ENCODE results near the gene TSPAN13.

Gene TSPAN13

GRCh38 chr7:16732828-16733227 lies 20.7 kb upstream of the TSPAN13 start:
- Histone ChIP-seq H3K18ac (ENCODE audit: low read length) (no peak overlapping the region), H3K4me3 (ENCODE audit: low read depth, low read length) (no peak overlapping the region), H4K91ac (ENCODE audit: low read depth, low read length) (no peak overlapping the region), H3K79me2 (ENCODE audit: control insufficient read depth, insufficient read depth, low read length, poor library complexity) (no peaks in the 10 kb centered on the region), H2BK120ac (ENCODE audit: insufficient read depth, low read length, poor library complexity) (no peak overlapping the region), H3K4me2 (ENCODE audit: low read length) (no peak overlapping the region), H2AFZ (ENCODE audit: insufficient read depth, low read length, poor library complexity) (no peak overlapping the region), H3K9ac (ENCODE audit: low read length) (no peak overlapping the region), H3K4me1 (ENCODE audit: control insufficient read depth in 1 of 2, insufficient read depth in 2 of 2, low read length in 2 of 2) (peaks cover 3 to 6% of the 10 kb centered on the region in 2 experiments), H4K12ac (ENCODE audit: low read depth, low read length) (no peak overlapping the region), H3K14ac (ENCODE audit: low read length) (no peak overlapping the region), H4K8ac (ENCODE audit: low read depth, low read length) (no peak overlapping the region), H3K9me3 (ENCODE audit: insufficient read depth, low read depth, low read length) (no peaks in the 10 kb centered on the region), H3K27ac (ENCODE audit: low read depth, low read length) (no peak overlapping the region), H3K27me3 (ENCODE audit: insufficient read depth, low read length) (no peaks in the 10 kb centered on the region), H3K23ac (ENCODE audit: low read length) (no peak overlapping the region), H3K79me1 (ENCODE audit: low read length) (no peaks in the 10 kb centered on the region), H2BK12ac (ENCODE audit: low read length) (no peak overlapping the region), H3K4ac (ENCODE audit: low read depth, low read length) (no peak overlapping the region), H2AK5ac (ENCODE audit: low read length) (no peak overlapping the region), H2BK5ac (ENCODE audit: low read depth, low read length, poor library complexity) (no peak overlapping the region), H3K36me3 (ENCODE audit: control insufficient read depth in 1 of 2, insufficient read depth in 2 of 2, low read length in 2 of 2) (peaks cover 0 to 4% of the 10 kb centered on the region in 2 experiments)
- no CpG with 5 or more reads among the region's 4 CpGs for WGBS (ENCODE audit: extremely low coverage, insufficient coverage, insufficient read length)
- no peak for DNase-seq

GRCh38 chr7:16734148-16734726 lies 19.3 kb upstream of the TSPAN13 start:
- no peaks in the 10 kb centered on the region for H3K79me2 ChIP-seq (ENCODE audit: control insufficient read depth, insufficient read depth, low read length, poor library complexity)
- no peak for DNase-seq
- H3K27ac ChIP-seq (ENCODE audit: low read depth, low read length): no peak overlapping the region
- H3K79me1 ChIP-seq (ENCODE audit: low read length): no peaks in the 10 kb centered on the region
- no peak overlapping the region for H2BK120ac ChIP-seq (ENCODE audit: insufficient read depth, low read length, poor library complexity)
- H3K14ac ChIP-seq (ENCODE audit: low read length): no peak overlapping the region
- H3K36me3 ChIP-seq (ENCODE audit: control insufficient read depth in 1 of 2, insufficient read depth in 2 of 2, low read length in 2 of 2): peaks cover 0 to 2% of the 10 kb centered on the region in 2 experiments
- no CpG with 5 or more reads among the region's 7 CpGs for WGBS (ENCODE audit: extremely low coverage, insufficient coverage, insufficient read length)
- H3K9me3 ChIP-seq (ENCODE audit: insufficient read depth, low read depth, low read length): no peaks in the 10 kb centered on the region
- peaks cover 3 to 6% of the 10 kb centered on the region in 2 experiments for H3K4me1 ChIP-seq (ENCODE audit: control insufficient read depth in 1 of 2, insufficient read depth in 2 of 2, low read length in 2 of 2)
- no peak overlapping the region for H3K4me3 ChIP-seq (ENCODE audit: low read depth, low read length)
- no peak overlapping the region for H2AFZ ChIP-seq (ENCODE audit: insufficient read depth, low read length, poor library complexity)
- no peak overlapping the region for H3K23ac ChIP-seq (ENCODE audit: low read length)
- H4K91ac ChIP-seq (ENCODE audit: low read depth, low read length): no peak overlapping the region
- no peak overlapping the region for H3K4me2 ChIP-seq (ENCODE audit: low read length)
- H3K27me3 ChIP-seq (ENCODE audit: insufficient read depth, low read length): no peaks in the 10 kb centered on the region
- no peak overlapping the region for H4K12ac ChIP-seq (ENCODE audit: low read depth, low read length)
- H2BK5ac ChIP-seq (ENCODE audit: low read depth, low read length, poor library complexity): no peak overlapping the region
- no peak overlapping the region for H2BK12ac ChIP-seq (ENCODE audit: low read length)
- no peak overlapping the region for H3K18ac ChIP-seq (ENCODE audit: low read length)
- H2AK5ac ChIP-seq (ENCODE audit: low read length): no peak overlapping the region
- H3K4ac ChIP-seq (ENCODE audit: low read depth, low read length): no peak overlapping the region
- H3K9ac ChIP-seq (ENCODE audit: low read length): no peak overlapping the region
- H4K8ac ChIP-seq (ENCODE audit: low read depth, low read length): no peak overlapping the region

- no peak overlapping the region for H3K4ac ChIP-seq (ENCODE audit: low read depth, low read length)
- no CpG with 5 or more reads among the region's 4 CpGs for WGBS (ENCODE audit: extremely low coverage, insufficient coverage, insufficient read length)
- no peak overlapping the region for H3K18ac ChIP-seq (ENCODE audit: low read length)
- H2AFZ ChIP-seq (ENCODE audit: insufficient read depth, low read length, poor library complexity): no peak overlapping the region
- no peak overlapping the region for H3K14ac ChIP-seq (ENCODE audit: low read length)
- no peak overlapping the region for H2BK120ac ChIP-seq (ENCODE audit: insufficient read depth, low read length, poor library complexity)
- no peaks in the 10 kb centered on the region for H3K27me3 ChIP-seq (ENCODE audit: insufficient read depth, low read length)
- H3K23ac ChIP-seq (ENCODE audit: low read length): no peak overlapping the region
- no peak overlapping the region for H3K27ac ChIP-seq (ENCODE audit: low read depth, low read length)
- H3K4me2 ChIP-seq (ENCODE audit: low read length): no peak overlapping the region
- peaks cover 0 to 2% of the 10 kb centered on the region in 2 experiments for H3K36me3 ChIP-seq (ENCODE audit: control insufficient read depth in 1 of 2, insufficient read depth in 2 of 2, low read length in 2 of 2)
- no peak overlapping the region for H4K8ac ChIP-seq (ENCODE audit: low read depth, low read length)
- no peaks in the 10 kb centered on the region for H3K9me3 ChIP-seq (ENCODE audit: insufficient read depth, low read depth, low read length)
- no peak overlapping the region for H4K91ac ChIP-seq (ENCODE audit: low read depth, low read length)
- H2AK5ac ChIP-seq (ENCODE audit: low read length): no peak overlapping the region
- no peak overlapping the region for H4K12ac ChIP-seq (ENCODE audit: low read depth, low read length)
- DNase-seq: no peak
- H3K9ac ChIP-seq (ENCODE audit: low read length): no peak overlapping the region
- no peaks in the 10 kb centered on the region for H3K79me2 ChIP-seq (ENCODE audit: control insufficient read depth, insufficient read depth, low read length, poor library complexity)
- peaks cover 3 to 6% of the 10 kb centered on the region in 2 experiments for H3K4me1 ChIP-seq (ENCODE audit: control insufficient read depth in 1 of 2, insufficient read depth in 2 of 2, low read length in 2 of 2)
- no peak overlapping the region for H2BK5ac ChIP-seq (ENCODE audit: low read depth, low read length, poor library complexity)
- no peak overlapping the region for H3K4me3 ChIP-seq (ENCODE audit: low read depth, low read length)
- H2BK12ac ChIP-seq (ENCODE audit: low read length): no peak overlapping the region
- no peaks in the 10 kb centered on the region for H3K79me1 ChIP-seq (ENCODE audit: low read length)
Observed at GRCh38 chr7:16735020-16735419, 18.5 kb upstream of the TSPAN13 start.

DNA sequence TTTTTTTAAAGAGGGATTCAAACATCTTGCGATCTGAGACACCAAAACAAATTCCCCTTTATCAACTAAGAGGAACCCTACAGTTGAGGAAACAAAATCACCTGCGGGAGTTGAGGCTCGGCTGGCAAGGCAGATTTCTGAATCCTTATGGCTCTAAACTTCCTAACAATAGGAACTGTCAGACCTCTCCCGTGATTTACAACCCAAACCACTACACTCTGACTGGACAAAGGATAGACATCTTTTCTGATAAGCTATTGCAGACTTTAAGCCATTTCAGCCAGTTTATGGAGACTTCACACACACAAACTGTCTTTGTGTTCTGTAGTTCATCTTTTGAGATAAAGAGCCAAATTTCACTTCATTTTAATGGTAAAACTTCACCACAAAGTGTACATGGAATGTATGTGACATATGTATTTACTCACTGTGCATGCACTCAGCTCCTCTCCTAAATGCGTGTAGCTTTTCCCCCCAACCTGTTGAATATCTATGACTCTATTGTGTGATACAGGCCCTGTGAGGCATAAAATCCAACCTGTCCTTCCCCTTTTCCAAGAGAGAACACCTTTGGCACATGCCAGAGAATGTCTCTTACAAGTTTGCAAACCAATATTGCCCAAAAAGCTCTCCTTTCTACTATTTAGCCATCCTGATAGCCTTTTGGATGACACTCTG lies 15.4 kb upstream of the TSPAN13 start:
- Histone ChIP-seq H3K36me3 (ENCODE audit: control insufficient read depth in 1 of 2, insufficient read depth in 2 of 2, low read length in 2 of 2) (no peaks in the 10 kb centered on the region), H2BK12ac (ENCODE audit: low read length) (no peak overlapping the region), H3K79me1 (ENCODE audit: low read length) (no peaks in the 10 kb centered on the region), H3K9ac (ENCODE audit: low read length) (no peak overlapping the region), H3K14ac (ENCODE audit: low read length) (no peak overlapping the region), H3K27ac (ENCODE audit: low read depth, low read length) (peak overlapping the region; percentile 39), H2BK5ac (ENCODE audit: low read depth, low read length, poor library complexity) (no peak overlapping the region), H2AK5ac (ENCODE audit: low read length) (no peak overlapping the region), H3K4ac (ENCODE audit: low read depth, low read length) (no peak overlapping the region), H3K79me2 (ENCODE audit: control insufficient read depth, insufficient read depth, low read length, poor library complexity) (no peaks in the 10 kb centered on the region), H4K12ac (ENCODE audit: low read depth, low read length) (no peak overlapping the region), H3K18ac (ENCODE audit: low read length) (no peak overlapping the region), H3K4me1 (ENCODE audit: control insufficient read depth in 1 of 2, insufficient read depth in 2 of 2, low read length in 2 of 2) (no peaks in the 10 kb centered on the region), H3K27me3 (ENCODE audit: insufficient read depth, low read length) (no peaks in the 10 kb centered on the region), H4K8ac (ENCODE audit: low read depth, low read length) (no peak overlapping the region), H3K4me2 (ENCODE audit: low read length) (no peak overlapping the region), H4K91ac (ENCODE audit: low read depth, low read length) (no peak overlapping the region), H3K9me3 (ENCODE audit: insufficient read depth, low read depth, low read length) (no peaks in the 10 kb centered on the region), H2BK120ac (ENCODE audit: insufficient read depth, low read length, poor library complexity) (no peak overlapping the region), H2AFZ (ENCODE audit: insufficient read depth, low read length, poor library complexity) (no peak overlapping the region), H3K4me3 (ENCODE audit: low read depth, low read length) (no peak overlapping the region), H3K23ac (ENCODE audit: low read length) (no peak overlapping the region)
- WGBS (ENCODE audit: extremely low coverage, insufficient coverage, insufficient read length): no CpG with 5 or more reads among the region's 5 CpGs
- no peak for DNase-seq

Data from trophoblast cell (in vitro differentiated cells and primary cell).